GM19438 (cell line): Measurements from ENCODE around the gene OR5AR1.
"Not testable (repeated sequence)": the region's sequence is repeated elsewhere in the genome, so short reads cannot be mapped to it uniquely, and the experiment has no call there.

Experiments used
- ATAC-seq: cut with Tn5 transposase; IDR thresholded peaks from one replicate; pipeline ENCODE4 v1.9.1; 2021; ENCODE audit warnings: low read depth; ENCODE audit not compliant: unreplicated experiment

Gene OR5AR1

DNA sequence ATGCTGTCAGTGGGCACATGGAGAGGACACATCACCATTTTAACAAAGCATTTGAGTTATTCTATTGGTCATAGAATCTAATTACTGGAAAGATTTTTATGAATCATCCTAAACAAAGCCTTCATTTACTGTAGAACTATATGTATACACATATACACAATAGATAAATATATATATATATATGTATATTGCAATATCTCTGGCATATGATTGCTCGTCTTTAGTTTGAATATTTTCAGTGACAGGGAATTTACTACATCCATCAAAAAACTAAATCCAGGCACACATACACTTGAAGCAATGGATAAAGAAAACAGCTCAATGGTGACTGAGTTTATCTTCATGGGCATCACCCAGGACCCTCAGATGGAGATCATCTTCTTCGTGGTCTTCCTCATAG is at the start of gene OR5AR1:
Gene OR5AR1 (plus strand): TSS at position 301 of the 400 bp plus-strand sequence. CDS start 0 bp downstream, at position 301.
- ATAC-seq, result no peak

DNA sequence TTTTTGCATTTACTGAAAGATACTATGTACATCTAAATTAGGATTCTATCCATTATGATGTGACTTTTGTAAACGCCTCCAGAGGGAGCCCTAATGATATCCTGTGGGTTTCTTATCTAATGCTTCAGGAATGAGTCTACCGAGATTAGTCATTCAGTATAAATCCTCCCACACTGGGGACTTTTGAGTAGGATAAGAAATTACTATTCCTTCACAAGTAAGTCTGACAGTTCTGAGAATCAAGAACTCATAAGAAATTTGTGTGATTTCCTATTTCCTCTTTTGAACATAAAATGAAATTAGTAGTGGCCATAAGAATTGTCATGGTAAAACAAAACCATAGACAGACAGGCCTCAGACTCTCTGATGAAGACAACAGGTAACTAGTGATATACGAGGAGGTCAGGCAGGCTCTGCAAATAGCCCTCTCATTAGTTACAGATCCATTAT is 38.8 kb upstream of the OR5AR1 start:
- ATAC-seq, result no peak

DNA sequence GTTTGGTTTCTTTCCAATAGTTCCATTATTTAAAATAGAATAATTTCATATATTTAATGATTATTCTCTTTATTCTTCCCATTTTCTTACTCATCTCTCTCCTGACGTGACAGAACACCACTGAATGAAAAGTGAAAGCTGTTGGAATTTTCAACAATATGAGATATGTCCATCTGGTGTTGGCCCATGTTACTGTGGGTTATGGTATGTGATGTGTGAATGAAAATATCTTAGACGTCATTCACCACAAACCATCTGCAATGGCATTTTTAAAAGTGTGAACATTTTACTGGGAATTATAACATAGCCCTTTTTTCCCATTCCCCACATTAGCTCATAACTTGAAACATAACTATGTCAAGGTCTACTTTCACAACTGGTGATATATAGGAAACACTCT is 37.5 kb upstream of the OR5AR1 start:
- no peak for ATAC-seq

DNA sequence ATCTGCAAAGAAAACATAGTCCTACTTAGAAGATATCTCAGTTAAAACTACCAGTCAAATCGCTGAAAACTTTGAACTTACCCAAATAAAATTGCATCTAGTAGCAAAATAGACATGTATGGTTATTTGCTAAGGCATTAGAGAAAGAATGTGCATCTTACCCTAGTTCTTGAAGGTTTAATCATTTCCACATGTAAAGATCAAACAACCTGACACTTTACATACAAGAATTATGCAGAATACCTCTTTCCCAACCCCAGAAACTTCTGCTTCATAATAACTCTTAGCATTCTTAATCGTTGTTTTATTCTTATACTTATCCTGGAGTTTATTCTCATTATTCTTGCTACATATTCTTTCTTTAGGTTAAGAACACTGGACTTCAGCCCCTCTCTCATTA is 31.2 kb upstream of the OR5AR1 start:
- ATAC-seq, result no peak

DNA sequence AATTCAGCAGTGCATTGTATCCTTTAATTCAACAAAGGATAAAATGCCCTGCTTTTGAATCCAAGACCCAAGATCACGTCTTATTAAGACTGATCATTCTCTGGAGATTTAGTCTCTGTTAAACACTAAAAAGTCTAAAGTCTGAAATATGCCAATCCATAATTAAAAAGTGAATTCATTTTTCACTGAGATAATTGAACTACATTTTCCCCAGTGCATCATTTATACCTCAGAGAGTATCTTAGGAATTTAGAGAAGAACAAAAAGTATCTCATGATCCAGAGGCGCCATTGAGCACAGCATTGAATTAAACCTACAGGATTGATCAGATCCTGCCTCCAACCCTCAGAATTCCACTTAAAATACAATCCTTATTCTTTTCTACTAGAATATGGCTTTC is 26.6 kb upstream of the OR5AR1 start:
- ATAC-seq, result no peak

DNA sequence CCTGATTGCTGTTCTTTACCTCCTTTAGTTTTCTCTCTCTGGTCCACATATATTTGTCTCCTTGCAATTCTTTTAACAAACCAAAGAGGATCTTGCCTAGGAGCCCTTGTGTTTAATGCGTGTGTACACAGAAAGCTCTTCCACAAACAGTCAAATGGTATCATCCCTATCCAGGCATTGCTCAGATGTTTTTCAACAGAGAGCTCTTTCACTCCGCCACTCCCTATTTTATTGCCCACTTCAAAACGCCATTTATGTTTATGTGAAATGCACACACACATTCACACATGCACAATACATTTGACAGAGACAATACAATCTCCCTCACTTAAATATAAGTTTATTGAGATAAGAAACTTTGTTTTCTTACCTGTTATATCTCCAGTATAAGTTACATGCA is 26.0 kb upstream of the OR5AR1 start:
- no peak for ATAC-seq

DNA sequence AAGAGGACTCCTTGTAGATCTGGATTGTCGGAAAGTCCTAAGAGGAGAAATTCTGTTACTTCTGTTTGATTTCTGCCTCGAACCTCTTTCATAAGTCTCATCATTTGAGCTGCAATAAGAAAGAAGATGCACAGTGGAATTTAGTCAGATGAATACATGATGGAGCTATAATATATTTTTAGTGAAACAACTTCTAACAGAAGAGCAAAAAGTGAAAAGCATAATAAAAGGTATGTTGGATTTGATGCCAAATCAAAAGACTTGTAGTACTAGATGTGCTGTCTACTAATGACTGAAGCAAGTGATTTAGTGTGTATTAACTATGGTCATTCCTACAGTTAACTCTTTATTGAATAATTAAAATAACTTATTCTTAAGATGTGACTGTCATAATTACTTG is 21.1 kb upstream of the OR5AR1 start, which contains the start of gene OR5AP2:
Gene OR5AP2 (minus strand): TSS at position 101 of the 400 bp plus-strand sequence. CDS start 0 bp downstream, at position 101.
- ATAC-seq, result no peak

DNA sequence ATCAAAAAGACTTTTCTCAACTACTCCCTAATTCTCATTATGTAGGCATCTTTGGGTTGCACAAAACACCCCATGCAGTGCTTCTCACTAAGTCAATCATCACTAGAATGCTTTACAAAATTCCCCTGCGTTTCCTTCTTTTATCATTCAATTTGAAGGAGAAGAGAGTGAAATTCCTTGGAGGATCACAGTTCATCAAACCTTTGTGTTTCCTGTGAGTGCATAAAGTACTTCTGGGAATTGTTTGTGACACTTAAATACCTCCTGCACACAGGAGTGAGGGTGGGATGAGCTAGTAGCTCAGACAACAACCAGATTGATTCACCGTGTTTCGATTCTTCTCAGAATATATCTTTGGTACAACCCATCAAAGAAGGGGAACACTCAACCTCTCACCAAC is 3.7 kb upstream of the OR5AR1 start:
- no peak for ATAC-seq

DNA sequence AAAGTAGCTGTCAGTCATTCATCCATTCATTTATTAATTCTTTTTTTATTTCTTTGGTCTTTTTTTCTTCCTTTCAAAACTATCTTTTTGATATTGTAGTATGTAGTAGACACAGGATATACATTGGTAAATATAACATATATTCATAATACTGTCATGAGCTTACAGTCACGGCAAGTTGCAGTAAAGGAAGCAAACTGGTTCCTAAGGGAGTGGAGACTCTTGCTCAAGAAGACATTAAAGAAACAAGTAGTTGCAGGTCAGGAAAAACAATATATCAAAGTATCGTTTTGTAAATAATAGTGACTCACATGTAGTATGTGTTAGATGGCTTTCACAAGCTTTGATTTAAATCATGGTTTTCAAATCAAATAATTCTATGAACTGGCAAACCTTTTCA is 7.5 kb downstream of the OR5AR1 start:
- no peak for ATAC-seq

DNA sequence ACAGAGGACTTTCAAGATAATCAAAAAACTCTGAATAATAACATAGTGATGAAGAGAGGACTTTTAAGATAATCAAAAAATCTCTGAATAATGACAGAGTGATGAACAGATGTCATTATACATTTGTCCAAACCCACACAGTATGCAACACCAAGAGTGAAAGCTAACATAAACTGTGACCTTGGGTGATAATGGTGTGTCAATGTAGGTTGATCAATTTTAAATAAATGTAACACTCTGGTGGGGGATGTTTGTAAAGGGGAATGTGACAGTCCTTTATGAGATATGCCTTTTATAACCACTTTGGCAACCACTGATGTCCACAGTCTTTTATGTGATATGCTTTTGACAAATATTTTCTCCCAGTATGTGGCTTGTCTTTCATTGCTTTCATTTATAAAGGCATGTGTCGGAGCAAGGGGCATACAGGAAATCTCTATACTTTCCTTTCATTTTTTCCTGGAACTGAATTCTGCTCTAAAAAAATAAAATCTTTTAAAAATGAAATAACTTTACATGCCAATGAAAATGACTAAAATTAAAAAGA is 25.1 kb downstream of the OR5AR1 start:
- ATAC-seq, result no peak

DNA sequence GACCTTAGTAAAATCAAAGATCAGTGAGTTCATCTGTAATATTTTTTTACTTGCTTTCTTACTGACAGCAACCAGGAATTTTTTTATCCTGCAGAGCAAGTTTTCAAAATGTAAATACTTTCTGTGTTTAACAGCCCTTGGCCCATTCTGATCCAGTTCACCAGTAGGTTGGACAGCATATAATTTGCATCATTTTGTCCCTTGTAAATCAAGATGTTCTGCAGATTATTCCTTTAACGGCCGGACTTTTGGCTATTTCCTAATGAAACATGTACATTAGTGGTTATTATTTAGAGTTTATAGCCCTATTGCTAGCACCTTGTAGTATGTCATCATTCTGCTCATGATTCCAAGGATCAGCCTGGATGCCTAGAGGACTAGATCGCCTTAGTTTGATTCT is 27.7 kb downstream of the OR5AR1 start:
- not testable (repeated sequence) for ATAC-seq

DNA sequence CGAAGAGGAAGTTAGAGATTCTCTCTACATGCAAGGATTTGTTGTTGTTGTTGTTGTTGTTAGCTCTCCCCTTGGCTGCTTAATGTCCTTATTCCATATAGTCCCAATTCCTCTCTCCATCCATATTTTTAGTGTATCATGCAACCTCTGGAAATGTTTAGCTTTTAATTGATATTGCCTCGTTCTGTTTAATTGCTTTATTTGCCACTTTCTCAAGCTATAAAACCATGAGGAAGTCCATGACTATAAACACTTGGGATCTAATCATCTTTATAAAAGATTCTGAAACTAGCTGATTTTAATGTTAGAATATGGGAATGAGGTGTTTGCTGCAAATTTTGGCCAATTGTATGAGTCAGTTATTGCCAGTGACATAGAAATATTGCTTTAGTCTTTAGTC is 29.9 kb downstream of the OR5AR1 start:
- ATAC-seq, result no peak

DNA sequence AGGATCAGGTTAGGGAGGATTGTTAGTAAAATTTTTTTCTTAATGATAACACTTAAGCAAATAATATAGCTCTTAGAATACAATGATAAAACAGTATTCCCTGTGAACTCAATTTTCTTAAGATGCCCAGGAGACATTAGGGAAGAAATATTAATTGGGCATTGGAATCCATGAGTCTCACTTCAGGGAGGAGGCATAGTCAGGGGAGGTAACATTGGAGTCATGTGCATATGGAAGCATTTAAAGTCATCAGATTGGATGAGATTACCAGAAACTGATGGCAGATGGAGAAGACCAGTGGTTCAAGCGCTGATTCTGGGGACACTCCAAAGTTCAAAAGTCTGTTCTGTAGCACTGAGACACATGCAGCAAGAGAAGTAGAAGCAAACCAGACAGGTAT is 35.3 kb downstream of the OR5AR1 start, which contains the start of gene OR9G1:
Gene OR9G1 (plus strand): TSS at position 301 of the 400 bp plus-strand sequence. CDS start 1,293 bp downstream, outside the sequence.
- no peak for ATAC-seq

DNA sequence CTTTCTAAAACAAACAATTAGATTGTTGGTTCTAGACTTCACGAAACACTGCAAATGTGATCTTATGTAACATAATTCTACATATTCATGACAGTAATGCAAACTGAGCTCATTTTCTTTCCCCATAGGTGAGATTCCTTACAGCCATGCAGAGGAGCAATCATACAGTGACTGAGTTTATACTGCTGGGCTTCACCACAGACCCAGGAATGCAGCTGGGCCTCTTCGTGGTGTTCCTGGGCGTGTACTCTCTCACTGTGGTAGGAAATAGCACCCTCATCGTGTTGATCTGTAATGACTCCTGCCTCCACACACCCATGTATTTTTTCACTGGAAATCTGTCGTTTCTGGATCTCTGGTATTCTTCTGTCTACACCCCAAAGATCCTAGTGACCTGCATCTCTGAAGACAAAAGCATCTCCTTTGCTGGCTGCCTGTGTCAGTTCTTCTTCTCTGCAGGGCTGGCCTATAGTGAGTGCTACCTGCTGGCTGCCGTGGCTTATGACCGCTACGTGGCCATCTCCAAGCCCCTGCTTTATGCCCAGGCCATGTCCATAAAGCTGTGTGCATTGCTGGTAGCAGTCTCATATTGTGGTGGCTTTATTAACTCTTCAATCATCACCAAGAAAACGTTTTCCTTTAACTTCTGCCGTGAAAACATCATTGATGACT is 36.9 kb downstream of the OR5AR1 start:
- ATAC-seq, result no peak

DNA sequence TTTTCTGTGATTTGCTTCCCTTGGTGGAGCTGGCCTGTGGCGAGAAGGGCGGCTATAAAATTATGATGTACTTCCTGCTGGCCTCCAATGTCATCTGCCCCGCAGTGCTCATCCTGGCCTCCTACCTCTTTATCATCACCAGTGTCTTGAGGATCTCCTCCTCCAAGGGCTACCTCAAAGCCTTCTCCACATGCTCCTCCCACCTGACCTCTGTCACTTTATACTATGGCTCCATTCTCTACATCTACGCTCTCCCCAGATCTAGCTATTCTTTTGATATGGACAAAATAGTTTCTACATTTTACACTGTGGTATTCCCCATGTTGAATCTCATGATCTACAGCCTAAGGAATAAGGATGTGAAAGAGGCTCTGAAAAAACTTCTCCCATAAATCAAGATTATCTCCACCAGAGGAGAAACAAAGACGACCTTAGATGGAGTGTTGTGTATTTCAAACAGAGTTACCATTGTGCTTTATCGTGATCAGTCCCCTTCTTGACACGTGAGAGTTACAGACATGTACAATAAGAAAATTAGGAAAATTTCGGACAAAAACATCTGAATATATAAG is 37.5 kb downstream of the OR5AR1 start:
- ATAC-seq, result no peak

DNA sequence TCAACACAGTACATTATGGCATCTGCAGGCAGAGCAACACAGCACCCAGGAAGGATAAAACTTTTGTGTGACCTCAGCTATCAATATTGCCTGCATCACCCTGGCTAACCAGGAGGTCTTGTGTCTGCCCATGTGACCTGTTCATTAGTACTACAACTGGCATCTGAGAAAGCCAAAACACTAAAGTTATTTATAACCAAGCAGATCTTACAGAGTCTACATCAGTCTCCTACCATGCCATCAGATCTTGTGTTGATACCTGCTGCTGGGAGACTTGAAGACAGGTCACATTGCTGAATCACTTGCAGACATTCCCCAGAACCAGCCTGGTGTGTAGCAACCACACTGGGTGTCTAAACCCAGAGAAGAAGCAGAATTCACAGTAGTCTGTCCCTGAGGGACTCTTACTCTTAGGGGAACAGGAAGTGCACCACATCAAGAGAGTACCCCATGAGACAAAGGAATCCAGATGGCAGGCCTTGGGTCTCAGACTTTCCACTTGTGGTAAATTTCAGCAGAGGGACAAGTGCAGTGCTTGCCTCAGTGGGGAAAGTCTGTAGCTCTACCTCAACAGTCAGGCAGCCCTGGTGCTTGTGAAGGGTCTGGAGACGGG is 42.4 kb downstream of the OR5AR1 start:
- ATAC-seq, result no peak

DNA sequence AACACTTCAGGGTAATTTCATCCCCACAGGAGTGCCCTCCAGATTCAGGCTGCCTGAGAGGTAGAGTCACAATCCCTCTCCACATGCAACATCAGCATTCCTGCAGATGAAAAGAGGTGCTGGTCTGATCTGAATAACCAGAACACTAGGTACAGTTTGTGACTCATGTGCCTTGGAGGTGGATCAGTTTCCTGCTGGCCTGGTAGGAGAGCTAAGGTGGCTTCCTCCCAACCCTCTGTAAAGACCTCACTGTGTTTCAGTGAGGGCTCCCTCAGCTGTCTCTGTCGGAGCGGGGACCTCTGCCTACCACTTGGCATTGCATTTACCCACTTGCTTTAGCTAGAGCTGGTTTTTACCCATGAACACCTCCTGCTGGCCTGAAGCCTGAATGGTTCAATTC is 43.0 kb downstream of the OR5AR1 start:
- no peak for ATAC-seq

DNA sequence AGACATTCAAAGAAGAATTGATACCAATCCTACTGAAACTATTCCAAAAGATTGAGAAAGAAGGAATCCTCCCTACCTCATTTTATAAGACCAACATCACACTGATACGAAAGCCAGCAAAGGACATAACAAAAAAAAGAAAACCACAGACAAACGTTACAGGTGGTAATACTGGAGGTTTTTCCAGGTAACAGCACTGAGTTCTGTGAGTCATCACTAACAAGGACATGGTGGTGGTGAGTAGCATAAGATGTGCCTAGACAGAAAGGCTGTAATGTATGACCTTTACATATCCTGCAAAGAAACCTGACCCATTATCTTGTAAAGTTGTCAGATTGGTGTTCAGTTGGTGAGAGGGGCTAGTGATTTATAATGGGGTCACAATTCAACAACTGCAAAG is 50.7 kb downstream of the OR5AR1 start:
- ATAC-seq, result no peak
